Measurements from ENCODE around the gene PGRMC2.
"Not testable (repeated sequence)": the region's sequence is repeated elsewhere in the genome, so short reads cannot be mapped to it uniquely, and the experiment has no call there.

PGRMC2 gene

DNA sequence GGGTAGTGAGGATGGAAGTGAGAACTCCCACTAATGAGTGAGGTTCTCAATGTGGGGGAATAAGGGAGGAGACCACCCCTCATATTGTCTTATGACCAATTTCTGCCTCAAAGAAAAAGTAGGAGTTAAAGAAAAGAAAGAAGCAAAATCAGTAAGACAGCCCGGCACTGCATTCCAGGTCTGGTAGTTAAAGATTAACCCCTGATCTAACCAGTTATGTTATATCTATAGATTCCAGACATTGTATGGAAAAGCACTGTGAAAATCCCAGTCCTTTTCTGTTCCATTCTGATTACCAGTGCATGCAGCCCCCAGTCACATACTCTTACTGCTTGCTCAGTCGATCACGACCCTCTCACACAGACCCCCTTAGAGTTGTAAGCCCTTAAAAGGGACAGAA is 20.4 kb downstream of the PGRMC2 start:
- not testable (repeated sequence) for H2BK5ac ChIP-seq (ENCODE audit: low read depth, low read length, poor library complexity, severe bottlenecking)

DNA sequence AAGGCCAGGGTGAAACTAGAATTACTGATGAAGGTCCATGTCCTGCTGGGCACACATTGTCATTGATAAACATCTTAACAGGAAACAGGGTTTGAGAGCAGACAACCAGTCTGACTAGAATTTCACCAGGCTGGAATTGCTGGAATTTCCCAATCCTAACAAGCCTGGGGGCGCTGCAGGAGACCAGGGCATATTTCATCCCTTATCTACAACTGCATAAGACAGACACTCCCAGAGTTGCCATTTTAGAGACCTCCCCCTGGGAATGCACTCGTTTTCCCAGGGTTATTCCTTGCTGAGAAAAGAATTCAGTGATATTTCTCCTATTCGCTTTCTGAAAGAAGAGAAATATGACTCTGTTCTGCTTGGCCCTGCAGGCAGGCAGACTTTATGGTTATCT is 22.1 kb downstream of the PGRMC2 start:
- H2BK12ac ChIP-seq (ENCODE audit: low read length in 2 of 2); H3K79me1 ChIP-seq (replicated peaks; ENCODE audit: low read length, poor library complexity, severe bottlenecking); H3K27ac ChIP-seq (ENCODE audit: low read length, poor library complexity, severe bottlenecking); H2BK5ac ChIP-seq (ENCODE audit: low read depth, low read length, poor library complexity, severe bottlenecking); H3K4me3 ChIP-seq (ENCODE audit: insufficient read depth in 1 of 2, low read depth in 1 of 2, low read length in 2 of 2); H3K18ac ChIP-seq (ENCODE audit: low read depth in 1 of 2, low read length in 2 of 2); H3K14ac ChIP-seq (ENCODE audit: low read length in 2 of 2); H3K23ac ChIP-seq (ENCODE audit: low read length in 2 of 2); H2BK15ac ChIP-seq (ENCODE audit: low read depth, poor library complexity, severe bottlenecking); H3K4ac ChIP-seq (ENCODE audit: low read depth in 1 of 2, low read length in 2 of 2); H3K27me3 ChIP-seq (ENCODE audit: control insufficient read depth in 1 of 2, insufficient read depth in 1 of 2, low read length in 2 of 2); H3K9ac ChIP-seq (ENCODE audit: low read length); H3K4me1 ChIP-seq (ENCODE audit: control insufficient read depth, insufficient read depth, low read depth, low read length); H3K4me2 ChIP-seq (ENCODE audit: low read length, poor library complexity, severe bottlenecking); H4K8ac ChIP-seq (ENCODE audit: low read length); H2AFZ ChIP-seq (ENCODE audit: low read depth, low read length); H4K91ac ChIP-seq (ENCODE audit: low read length); H2BK120ac ChIP-seq (ENCODE audit: low read depth, low read length); H2AK5ac ChIP-seq (ENCODE audit: low read length, severe bottlenecking); DNase-seq: not testable (repeated sequence)
- Histone ChIP-seq H3K36me3 (ENCODE audit: control insufficient read depth in 1 of 2, insufficient read depth in 2 of 2, low read depth in 1 of 2, low read length in 2 of 2) (peaks cover 3 to 19% of the 10 kb centered on the region in 2 experiments), H3K9me3 (ENCODE audit: control insufficient read depth, low read length) (peaks cover 11% of the 10 kb centered on the region)
- WGBS: 52% methylated on average over 3 of the region's 3 CpGs

More for the DNA sequence above, 20.4 kb downstream of the PGRMC2 start:
- H3K14ac ChIP-seq (ENCODE audit: low read length in 2 of 2); H2BK12ac ChIP-seq (ENCODE audit: low read length in 2 of 2); H3K4me3 ChIP-seq (ENCODE audit: insufficient read depth in 1 of 2, low read depth in 1 of 2, low read length in 2 of 2); DNase-seq; H3K4ac ChIP-seq (ENCODE audit: low read depth in 1 of 2, low read length in 2 of 2); H2AK5ac ChIP-seq (ENCODE audit: low read length, severe bottlenecking); H2BK120ac ChIP-seq (ENCODE audit: low read depth, low read length); H3K4me1 ChIP-seq (ENCODE audit: control insufficient read depth, insufficient read depth, low read depth, low read length); H3K23ac ChIP-seq (ENCODE audit: low read length in 2 of 2); H3K79me1 ChIP-seq (replicated peaks; ENCODE audit: low read length, poor library complexity, severe bottlenecking); H4K91ac ChIP-seq (ENCODE audit: low read length); H3K27me3 ChIP-seq (ENCODE audit: control insufficient read depth in 1 of 2, insufficient read depth in 1 of 2, low read length in 2 of 2); H4K8ac ChIP-seq (ENCODE audit: low read length); H3K18ac ChIP-seq (ENCODE audit: low read depth in 1 of 2, low read length in 2 of 2); H2AFZ ChIP-seq (ENCODE audit: low read depth, low read length); H3K9ac ChIP-seq (ENCODE audit: low read length); H2BK15ac ChIP-seq (ENCODE audit: low read depth, poor library complexity, severe bottlenecking): not testable (repeated sequence)
- peaks cover 11% of the 10 kb centered on the region for H3K9me3 ChIP-seq (ENCODE audit: control insufficient read depth, low read length)
- H3K4me2 ChIP-seq (ENCODE audit: low read length, poor library complexity, severe bottlenecking): peak overlapping the region; percentile 20
- peak overlapping the region; percentile 55 for H3K27ac ChIP-seq (ENCODE audit: low read length, poor library complexity, severe bottlenecking)
- H3K36me3 ChIP-seq (ENCODE audit: control insufficient read depth in 1 of 2, insufficient read depth in 2 of 2, low read depth in 1 of 2, low read length in 2 of 2): peaks cover 3 to 35% of the 10 kb centered on the region in 2 experiments
- 99% methylated on average over 3 of the region's 3 CpGs for WGBS

DNA sequence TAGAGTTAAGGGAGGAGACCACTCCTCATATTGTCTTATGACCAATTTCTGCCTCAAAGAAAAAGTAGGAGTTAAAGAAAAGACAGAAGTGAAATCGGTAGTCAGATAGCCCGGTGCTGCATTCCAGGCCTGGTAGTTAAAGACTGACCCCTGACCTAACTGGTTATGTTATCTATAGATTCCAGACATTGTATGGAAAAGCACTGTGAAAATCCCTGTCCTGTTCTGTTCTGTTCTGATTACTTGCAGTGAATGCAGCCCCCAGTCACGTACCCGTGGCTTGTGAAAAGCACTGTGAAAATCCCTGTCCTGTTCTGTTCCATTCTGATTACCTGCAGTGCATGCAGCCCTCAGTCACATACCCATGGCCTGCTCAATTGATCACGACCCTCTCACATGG is 27.7 kb downstream of the PGRMC2 start:
- not testable (repeated sequence) for H3K9ac ChIP-seq (ENCODE audit: low read length); H2BK15ac ChIP-seq (ENCODE audit: low read depth, poor library complexity, severe bottlenecking); H3K14ac ChIP-seq (ENCODE audit: low read length in 2 of 2); H3K4me2 ChIP-seq (ENCODE audit: low read length, poor library complexity, severe bottlenecking); H4K8ac ChIP-seq (ENCODE audit: low read length); H3K27me3 ChIP-seq (ENCODE audit: control insufficient read depth in 1 of 2, insufficient read depth in 1 of 2, low read length in 2 of 2); DNase-seq; H3K4me1 ChIP-seq (ENCODE audit: control insufficient read depth, insufficient read depth, low read depth, low read length); H3K27ac ChIP-seq (ENCODE audit: low read length, poor library complexity, severe bottlenecking); H3K9me3 ChIP-seq (ENCODE audit: control insufficient read depth, low read length); H3K23ac ChIP-seq (ENCODE audit: low read length in 2 of 2); H2AK5ac ChIP-seq (ENCODE audit: low read length, severe bottlenecking); H4K91ac ChIP-seq (ENCODE audit: low read length); H3K79me1 ChIP-seq (replicated peaks; ENCODE audit: low read length, poor library complexity, severe bottlenecking); H2BK120ac ChIP-seq (ENCODE audit: low read depth, low read length); H3K4ac ChIP-seq (ENCODE audit: low read depth in 1 of 2, low read length in 2 of 2); H2BK5ac ChIP-seq (ENCODE audit: low read depth, low read length, poor library complexity, severe bottlenecking); H3K36me3 ChIP-seq (ENCODE audit: control insufficient read depth in 1 of 2, insufficient read depth in 2 of 2, low read depth in 1 of 2, low read length in 2 of 2); H2AFZ ChIP-seq (ENCODE audit: low read depth, low read length); H3K4me3 ChIP-seq (ENCODE audit: insufficient read depth in 1 of 2, low read depth in 1 of 2, low read length in 2 of 2); H2BK12ac ChIP-seq (ENCODE audit: low read length in 2 of 2); H3K18ac ChIP-seq (ENCODE audit: low read depth in 1 of 2, low read length in 2 of 2)
- WGBS: 64% methylated on average over 5 of the region's 5 CpGs

- WGBS: 100% methylated on average over 4 of the region's 4 CpGs
These were observed 29.4 kb downstream of the PGRMC2 start for GRCh38 chr4:128258166-128258565.

More at GRCh38 chr4:128258166-128258565, 29.4 kb downstream of the PGRMC2 start:
- not testable (repeated sequence) for H4K8ac ChIP-seq (ENCODE audit: low read length); H2BK5ac ChIP-seq (ENCODE audit: low read depth, low read length, poor library complexity, severe bottlenecking); H2BK120ac ChIP-seq (ENCODE audit: low read depth, low read length); H2AK5ac ChIP-seq (ENCODE audit: low read length, severe bottlenecking); H3K79me1 ChIP-seq (replicated peaks; ENCODE audit: low read length, poor library complexity, severe bottlenecking); H3K4me1 ChIP-seq (ENCODE audit: control insufficient read depth, insufficient read depth, low read depth, low read length); H3K27ac ChIP-seq (ENCODE audit: low read length, poor library complexity, severe bottlenecking); H3K23ac ChIP-seq (ENCODE audit: low read length in 2 of 2); H3K9ac ChIP-seq (ENCODE audit: low read length); H3K18ac ChIP-seq (ENCODE audit: low read depth in 1 of 2, low read length in 2 of 2); H3K4ac ChIP-seq (ENCODE audit: low read depth in 1 of 2, low read length in 2 of 2); H3K9me3 ChIP-seq (ENCODE audit: control insufficient read depth, low read length); H2AFZ ChIP-seq (ENCODE audit: low read depth, low read length); H4K91ac ChIP-seq (ENCODE audit: low read length); H3K4me3 ChIP-seq (ENCODE audit: insufficient read depth in 1 of 2, low read depth in 1 of 2, low read length in 2 of 2); H3K36me3 ChIP-seq (ENCODE audit: control insufficient read depth in 1 of 2, insufficient read depth in 2 of 2, low read depth in 1 of 2, low read length in 2 of 2); H2BK12ac ChIP-seq (ENCODE audit: low read length in 2 of 2); H2BK15ac ChIP-seq (ENCODE audit: low read depth, poor library complexity, severe bottlenecking); H3K27me3 ChIP-seq (ENCODE audit: control insufficient read depth in 1 of 2, insufficient read depth in 1 of 2, low read length in 2 of 2); H3K14ac ChIP-seq (ENCODE audit: low read length in 2 of 2); H3K4me2 ChIP-seq (ENCODE audit: low read length, poor library complexity, severe bottlenecking); DNase-seq
